ENCODE results near the gene MYL4. TPM values are rescaled to one million over a fixed set of nuclear protein-coding genes. Genes with fewer than 3 reads are reported as not detected.
"Not testable (repeated sequence)": the region's sequence is repeated elsewhere in the genome, so short reads cannot be mapped to it uniquely, and the experiment has no call there.

The MYL4 gene
- polyA plus RNA-seq, 12 donors, result 673 to 6,112 (median 1,509) TPM

DNA sequence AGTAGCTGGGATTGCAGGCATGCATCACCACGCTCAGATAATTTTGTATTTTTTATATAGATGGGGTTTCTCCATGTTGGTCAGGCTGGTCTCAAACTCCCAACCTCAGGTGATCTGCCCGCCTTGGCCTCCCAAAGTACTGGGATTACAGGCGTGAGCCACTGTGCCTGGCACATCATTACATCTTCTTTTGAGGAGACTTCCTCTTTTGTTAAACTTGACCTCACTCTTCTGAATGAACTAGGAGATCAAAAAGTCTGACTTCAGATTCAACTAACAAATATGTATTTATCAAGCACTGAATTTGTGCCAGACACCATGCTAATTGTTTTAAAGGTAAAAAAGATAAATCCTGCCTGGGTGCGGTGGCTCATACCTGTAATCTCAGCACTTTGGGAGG is 7.7 kb downstream of the MYL4 start:
- not testable (repeated sequence) for DNase-seq

DNA sequence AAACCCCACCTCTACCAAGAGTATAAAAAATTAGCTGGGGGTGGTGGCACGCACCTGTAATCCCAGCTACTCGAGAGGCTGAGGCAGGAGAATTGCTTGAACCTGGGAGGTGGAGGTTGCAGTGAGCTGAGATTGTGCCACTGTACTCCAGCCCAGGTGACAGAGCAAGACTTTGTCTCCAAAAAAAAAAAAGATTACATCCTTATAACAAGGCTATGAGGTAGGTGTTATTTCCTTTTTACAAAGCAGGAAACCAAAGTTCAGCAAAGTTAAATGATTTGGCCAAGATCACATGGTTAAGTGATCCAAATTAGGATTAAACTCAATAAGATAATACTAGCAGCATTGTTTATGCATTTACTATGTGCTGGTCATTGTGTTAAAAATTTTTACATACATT is 8.1 kb downstream of the MYL4 start:
- DNase-seq, result not testable (repeated sequence)

DNA sequence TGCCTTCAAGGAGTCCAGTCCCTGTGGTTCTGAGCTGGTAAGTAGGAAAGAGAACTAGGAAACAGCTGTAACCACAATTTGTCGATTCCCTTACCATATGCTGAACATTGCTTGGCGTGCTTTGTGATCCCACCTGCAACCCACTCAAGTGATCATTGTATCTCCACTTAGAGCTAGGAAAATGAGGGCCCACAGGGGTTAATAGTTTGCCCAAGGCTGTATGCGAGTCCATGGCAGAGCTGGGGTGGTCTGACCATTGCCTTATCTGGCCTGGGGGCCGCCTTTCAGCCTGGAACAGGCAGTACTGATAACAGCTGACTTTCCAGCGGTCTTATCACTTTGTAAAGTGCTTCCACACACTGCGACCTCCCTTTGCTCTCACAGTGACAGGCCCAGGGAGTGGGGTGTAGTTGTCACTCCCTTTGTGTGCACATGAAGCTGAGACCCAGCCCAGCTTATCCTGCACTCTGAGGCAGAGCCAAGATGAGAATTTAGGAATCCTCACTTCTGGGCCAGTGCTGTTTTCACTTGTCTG is 9.8 kb downstream of the MYL4 start:
- no peak for DNase-seq

DNA sequence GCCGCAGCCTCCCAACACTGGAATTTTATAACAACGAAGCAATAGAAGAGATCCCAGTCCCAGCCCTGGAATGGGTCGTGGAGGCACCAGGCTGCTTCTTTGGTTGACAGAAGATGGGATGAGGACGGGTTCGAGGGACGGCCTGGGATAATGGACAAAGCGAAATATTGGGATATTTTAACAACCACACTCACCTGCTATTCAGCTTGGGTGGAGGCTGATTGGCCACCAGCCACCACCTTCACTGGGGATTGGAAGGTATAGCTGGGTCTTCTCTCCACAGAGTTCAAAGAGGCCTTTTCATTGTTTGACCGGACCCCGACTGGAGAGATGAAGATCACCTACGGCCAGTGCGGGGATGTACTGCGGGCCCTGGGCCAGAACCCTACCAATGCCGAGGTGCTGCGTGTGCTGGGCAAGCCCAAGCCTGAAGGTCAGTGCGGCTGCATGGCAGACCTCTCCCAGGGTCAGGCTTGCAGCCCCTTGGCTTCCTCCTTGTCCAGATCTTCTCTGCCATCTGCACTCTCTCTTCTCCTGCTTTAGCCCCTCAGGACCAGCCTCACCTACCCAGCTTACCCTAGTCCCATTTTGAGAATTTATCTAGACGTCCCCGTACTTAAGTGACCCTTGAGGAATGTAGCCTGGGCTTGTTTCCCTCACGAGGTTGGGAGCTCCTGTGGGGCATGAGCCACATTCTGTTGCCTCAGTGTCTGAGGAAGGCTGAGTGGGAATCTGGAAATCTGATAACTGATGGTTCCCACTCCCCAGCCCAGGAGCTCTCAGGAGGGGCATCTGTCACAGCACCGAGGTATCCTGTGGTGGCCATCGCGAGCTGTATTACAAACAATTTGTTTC is 10.7 kb downstream of the MYL4 start:
- DNase-seq, result no peak

DNA sequence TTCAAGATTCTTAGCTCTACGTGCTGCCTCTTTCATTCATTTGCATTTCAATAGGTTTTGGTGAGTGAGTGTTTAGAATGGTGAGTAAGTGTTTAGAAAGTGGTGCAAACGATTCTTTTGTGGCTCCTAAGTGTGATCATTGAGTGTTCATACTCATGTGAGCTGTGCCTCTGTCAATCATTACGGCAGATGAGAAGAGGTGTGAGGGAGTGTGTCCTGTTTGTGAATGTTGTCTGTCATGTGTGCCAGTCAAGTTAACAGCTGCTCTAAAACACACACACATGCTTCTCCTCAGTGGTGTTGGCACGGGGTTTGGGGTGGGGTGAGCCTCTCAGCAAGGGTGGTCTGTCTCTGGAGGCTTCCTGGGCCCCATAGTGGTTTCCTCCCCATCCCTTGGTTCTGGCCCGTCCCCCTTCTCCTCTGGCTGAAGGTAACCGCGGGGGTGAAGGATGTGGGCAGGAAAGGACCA is 11.4 kb downstream of the MYL4 start:
- no peak for DNase-seq

DNA sequence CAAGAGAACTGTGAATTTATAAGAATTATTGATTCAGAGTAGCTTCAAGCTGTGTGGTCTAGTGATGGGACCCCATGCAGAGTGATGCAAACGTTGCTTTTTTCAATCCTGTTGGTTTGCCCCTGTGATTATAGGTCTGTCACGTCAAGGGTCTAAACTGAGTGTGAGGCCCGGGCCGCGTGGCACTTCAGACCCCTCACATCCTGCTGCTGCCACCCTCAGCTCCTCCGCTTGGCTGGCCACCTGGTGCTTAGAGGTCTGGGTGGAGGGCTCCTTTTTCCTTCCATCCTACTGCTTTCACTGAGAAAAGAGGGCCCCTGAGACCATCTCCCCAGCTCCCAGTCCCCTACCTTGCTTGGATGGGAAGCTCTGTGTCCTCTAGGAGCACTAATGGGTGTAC is 12.0 kb downstream of the MYL4 start:
- DNase-seq, result no peak

DNA sequence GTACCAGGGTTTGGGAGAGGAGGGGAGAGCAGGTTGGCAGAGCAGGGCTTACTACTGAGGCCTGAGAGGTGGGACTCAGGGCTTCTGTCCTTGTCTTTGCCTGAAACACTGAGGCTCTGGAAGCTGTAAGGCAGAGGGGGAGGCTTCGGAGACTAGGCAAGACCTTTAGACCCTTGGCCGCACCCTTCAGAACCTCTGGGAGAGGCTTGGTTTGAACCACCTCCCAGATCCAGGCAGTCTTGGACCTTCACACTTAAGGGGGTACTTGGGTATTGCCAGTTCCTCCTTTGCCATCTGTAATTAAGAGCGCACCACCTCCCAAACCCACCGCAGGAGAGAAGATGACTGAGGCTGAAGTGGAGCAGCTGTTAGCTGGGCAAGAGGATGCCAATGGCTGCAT is 12.9 kb downstream of the MYL4 start:
- DNase-seq, result no peak

DNA sequence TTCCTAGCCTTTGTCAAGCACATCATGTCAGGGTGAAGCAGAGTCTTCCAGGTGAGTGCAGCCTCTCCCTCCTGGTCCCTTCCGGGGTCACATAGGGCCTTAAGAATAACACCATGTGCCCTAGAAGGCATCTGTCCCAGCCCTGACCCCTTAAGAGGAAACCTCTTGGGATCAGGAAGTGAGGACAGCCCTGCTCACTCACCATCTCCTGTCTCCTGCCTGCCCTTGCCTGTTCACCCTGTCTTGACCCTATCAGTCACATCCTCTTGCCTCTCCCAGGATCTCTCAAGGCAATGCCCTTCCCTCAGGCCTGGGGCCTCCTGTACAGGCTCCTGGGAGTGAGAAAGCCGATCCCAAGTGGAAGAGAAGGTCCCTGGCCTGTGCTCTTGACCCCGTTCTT is 13.9 kb downstream of the MYL4 start:
- no peak for DNase-seq

DNA sequence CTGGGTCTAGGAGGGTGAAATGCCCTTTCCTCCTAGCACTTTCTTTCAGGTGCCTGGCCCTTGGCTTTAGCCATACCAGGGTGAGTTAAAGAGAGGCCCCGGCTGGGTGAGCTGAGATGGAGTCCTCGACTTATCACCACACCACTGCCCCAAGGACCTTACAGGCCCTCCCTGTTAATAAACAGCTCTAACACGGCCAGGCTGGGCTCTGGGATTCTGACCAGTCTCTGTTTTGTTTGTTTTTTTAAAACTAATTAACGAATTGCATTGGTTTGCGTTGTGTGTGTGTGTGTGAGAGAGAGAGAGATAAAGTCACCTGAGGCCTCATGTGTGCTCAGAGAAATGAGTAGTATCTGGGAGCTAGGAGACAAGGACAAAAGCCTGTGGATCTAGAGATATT is 14.3 kb downstream of the MYL4 start:
- no peak for DNase-seq

DNA sequence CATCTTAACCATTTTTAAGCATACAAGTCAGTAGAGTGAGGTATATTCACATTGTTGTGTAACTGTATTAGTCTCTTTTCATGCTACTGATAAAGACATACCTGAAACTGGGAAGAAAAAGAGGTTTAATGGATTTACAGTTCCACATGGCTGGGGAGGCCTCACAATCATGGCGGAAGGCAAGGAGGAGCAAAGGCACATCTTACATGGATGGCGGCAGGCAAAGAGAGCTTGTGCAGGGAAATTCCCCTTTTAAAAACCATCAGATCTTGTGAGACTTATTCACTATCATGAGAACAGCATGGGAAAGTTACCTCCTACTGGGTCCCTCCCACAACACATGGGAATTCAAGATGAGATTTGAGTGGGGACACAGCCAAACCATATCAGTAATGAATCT is 14.9 kb downstream of the MYL4 start:
- DNase-seq, result not testable (repeated sequence)

DNA sequence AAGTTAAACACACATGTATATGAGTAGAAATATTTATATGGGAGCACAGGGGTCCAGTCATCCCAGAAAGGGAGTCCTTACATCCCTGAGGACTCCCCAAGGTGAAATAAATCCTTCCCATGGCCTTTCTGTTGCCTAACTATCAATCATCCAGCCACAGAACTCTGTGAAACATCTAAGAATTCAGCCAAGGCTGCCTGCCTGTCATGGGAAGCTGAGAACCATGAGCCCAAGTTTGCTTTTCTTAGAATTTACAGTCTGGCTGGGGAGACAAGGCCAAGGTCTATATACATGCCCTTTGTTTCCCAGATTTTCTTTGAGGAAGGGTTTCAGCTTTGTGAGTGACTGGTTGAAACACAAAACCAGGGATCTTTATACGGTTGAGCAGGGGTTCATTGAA is 15.8 kb downstream of the MYL4 start:
- DNase-seq, result no peak

DNA sequence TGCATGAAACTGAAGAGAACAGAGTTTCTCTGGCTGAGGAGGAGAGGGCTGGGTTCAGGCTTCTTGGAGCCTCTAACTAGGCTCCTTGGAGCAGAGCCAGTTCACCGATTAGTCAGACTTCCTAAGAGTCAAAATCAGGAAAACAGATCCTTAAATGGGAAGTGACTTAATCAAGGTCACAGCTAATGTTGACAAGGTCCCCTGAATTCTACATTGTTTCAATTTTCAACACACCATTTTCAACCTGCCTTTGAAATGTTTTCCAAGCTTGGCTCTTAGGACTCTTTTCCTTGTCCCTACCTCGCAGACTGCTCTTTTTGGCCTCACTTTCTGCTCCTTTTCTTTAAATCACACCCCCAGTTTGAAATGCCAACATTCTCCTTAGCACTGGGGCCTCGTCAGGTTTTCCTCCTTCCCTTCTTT is 16.3 kb downstream of the MYL4 start:
- DNase-seq, result no peak

DNA sequence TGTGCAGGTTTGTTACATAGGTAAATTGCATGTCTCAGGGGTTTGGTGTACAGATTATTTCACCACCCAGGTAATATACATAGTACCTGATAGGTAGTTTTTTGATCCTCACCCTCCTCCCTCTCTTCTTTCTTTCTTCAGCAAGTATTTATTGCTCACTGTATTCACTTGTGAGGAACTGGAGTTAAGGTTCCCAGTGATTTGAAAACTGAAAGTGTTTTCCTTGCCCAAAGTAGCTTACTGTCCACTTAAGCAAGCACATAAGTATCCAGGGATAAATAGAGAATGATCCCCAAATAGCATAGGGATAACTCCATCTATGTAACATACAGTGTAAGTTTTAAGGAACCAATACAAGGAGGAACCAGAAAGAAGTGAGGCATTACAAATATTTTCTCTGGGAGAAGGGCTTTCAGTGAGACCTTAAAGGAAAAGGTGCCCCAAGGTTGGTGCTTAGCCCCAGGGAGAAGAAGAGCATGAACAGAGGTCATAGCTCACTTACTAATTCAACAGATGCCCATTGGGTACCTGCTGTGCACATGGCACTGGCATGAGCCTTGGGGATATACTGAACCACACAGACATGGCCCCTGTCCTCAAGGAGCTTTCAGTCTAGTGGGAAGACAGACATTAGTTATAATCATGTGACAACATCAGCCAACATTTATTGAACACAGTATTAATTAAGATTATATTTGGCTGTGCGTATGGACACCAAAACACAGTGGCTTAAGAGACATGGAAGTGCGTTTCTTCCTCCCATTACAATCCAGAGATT is 17.0 kb downstream of the MYL4 start:
- DNase-seq, result no peak

DNA sequence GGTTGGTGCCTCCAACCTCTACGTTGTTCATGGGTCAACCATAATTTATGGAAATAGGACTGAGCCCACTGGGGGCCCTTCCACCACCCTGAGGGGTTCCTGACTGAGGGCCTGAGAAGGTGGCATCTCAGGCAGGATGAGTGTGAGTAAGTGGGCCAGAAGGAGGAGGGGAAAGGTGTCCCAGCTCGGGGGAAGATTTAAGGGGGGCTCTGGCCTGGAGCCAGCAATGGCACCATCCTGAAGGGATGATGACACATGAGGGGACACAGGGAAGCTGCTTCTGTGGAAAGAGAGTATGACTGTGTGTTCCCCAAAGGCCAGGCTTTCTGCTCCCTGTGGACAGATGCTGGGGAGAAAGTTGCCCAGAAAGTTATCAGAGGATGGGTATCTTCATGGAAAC is 18.7 kb downstream of the MYL4 start:
- no peak for DNase-seq

DNA sequence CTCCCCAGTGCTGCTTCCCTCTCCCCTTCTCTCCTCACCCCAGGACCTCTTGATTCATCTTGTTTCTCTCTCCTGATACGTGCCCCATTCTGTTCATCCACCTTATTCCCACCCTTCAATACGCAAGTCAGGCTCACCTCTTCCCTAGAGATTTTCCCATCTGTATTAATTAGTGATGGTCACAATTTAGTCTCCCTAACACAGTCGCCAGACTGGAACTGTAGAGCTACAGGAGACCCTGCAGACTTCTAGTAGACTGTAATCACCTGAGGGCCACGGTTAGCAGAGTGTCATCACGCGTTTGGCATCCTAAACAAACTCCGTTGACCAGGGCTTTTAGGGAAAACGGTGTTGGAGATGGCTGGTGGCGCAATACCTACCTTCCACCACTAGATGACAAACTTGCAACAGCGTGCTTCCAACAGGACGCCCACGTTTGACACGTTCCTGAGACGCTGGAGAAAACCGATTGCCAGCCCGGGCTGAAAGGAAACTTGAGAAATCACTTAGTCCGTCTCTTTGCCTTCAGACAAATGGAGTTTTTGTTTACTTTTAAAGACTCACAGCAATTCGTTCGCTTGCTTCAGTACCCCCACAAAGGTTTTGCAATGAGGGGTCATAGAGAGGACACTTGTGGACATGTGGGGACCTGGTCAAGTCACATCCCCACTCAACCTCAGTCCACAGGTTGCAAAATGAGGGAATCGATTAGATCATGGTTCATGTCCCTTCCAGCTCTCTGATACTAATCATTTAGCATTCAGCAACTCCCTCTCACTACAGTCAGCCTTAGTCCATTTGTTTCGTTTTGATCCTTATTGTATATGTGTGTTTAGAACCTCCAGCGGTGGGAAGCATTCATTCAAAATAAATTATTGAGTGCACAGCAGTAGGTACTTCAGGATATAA is 20.6 kb downstream of the MYL4 start:
- DNase-seq, result peak; percentile 91

DNA sequence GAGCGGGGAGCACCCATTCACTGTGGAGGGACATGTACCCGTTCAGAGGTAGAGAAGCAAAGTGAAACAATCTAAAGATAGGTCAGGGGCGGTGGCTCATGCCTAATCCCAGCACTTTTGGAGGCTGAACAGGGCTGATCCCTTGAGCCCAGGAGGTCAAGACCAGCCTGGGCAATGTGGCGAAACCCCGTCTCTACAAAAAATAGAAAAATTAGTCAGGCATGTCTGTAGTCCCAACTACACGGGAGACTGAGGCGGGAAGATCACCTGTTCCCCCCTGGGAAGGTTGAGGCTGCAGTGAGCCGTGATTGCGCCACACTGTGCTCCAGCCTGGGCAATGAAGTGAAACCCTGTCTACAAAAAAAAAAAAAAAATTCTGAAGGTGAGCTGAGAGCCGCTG is 21.7 kb downstream of the MYL4 start:
- no peak for DNase-seq

DNA sequence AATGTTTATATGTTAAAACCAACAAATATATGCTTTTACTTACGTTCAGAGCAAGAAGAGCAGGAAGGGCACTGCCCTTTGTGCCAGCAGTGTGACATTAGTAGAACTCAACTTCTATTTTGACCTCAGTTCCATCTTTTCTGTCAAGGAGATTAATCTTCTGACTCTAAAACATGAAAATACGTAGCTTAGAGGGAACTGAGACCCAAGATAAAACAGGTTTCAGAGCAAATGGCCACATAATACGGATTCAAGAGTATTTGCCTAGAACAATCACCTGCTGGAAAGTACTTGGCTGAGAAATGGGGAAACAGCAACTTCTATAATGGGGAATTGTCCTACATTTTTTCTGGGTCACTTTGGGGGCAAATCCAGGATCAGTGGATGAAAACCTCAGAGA is 22.2 kb downstream of the MYL4 start:
- DNase-seq, result no peak

DNA sequence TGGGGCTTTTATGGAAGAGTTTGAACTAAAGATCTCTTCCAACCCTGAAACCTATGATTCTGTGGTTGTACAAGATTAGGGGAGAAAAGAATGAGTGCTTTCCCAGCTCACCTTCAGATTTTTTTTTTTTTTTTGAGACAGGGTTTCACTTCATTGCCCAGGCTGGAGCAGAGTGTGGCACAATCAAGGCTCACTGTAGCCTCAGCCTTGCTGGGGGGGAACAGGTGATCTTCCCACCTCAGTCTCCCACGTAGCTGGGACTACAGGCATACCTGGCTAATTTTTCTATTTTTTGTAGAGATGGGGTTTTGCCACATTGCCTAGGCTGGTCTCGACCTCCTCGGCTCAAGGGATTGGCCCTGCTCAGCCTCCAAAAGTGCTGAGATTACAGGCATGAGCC is 22.7 kb downstream of the MYL4 start:
- DNase-seq, result no peak

DNA sequence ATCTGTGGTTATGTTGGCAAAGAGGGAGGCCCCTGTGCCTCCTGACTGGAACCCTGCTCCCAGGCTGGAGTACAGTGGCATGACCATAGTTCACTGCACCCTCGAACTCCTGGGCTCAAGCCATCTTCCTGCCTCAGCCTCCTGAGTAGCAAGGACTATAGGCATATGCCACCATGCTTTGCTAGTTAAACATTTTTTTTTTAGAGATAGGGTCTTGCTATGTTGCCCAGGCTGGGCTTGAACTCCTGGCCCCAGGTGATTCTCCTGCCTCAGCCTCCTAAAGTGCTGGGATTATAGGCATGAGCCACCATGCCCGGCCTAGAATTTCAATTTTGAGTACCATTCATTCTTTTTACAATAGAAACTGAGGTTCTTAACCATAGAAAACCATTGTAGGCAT is 23.3 kb downstream of the MYL4 start:
- no peak for DNase-seq

DNA sequence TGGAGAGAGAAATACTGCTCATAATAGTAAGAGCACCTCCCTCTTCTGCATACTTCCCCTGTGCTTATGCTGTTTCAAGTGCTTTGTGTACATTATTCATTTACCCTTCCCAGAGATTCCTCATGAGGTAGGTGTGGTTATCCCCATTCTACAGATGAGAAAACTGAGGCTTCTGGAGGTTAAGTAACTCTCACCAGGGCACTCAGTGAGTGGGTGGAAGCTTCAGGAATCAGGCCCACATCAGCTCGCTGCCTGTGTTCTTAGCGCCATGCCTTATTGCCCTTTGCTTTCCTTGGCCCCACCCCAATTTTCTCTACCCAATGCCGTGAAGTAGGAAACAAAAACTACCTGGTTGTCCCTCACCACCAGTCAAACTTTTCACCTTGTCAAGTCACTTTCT is 26.4 kb downstream of the MYL4 start:
- DNase-seq, result no peak

DNA sequence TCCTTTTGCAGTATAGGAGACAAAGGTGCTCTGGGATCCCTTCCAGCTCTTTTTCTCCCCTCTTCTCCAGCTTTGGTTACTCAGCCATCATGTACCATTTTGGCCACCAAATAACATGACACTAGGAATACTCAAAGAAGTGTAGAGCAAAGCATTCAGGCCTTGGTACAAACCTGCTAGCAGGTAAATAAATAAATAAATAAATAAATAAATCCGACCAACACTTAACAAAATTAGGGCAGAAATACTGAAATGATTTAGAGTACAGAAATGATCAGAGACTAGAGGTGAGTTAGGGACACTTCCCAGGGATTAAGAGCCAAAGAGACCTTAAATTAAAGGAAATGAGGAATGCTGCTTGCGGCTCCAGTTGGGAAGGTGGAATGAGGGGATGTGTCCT is 26.8 kb downstream of the MYL4 start:
- DNase-seq, result no peak

DNA sequence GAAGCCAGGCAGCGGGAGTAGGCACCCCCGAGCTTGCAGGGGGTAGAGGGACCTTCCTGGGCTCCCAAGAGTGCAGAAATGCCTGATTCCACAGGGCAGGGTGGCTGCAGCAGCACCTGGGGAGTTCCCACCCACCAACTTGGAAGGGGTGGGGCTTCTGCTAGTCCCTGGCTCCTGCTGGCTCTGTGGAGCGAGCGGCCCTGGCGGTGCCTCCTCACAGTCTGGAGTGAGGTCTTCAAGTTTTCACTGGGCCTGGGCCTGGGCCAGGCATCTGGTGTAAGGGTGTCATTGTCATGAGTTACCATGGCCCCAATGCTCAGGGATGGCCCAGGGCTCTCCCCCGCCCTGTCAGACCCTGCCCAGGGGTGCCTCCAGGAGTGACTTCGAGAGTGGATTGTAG is 28.7 kb downstream of the MYL4 start:
- no peak for DNase-seq
